Prostate gland (tissue), 2 donors: ENCODE data around the gene PRDM16.

ENCODE experiments used
- CTCF ChIP-seq, 4 experiments: fragments of 200-600 bp in 2 of 4; fragments of 450-650 bp in 2 of 4; sonication (generic) in 2 of 4; IDR thresholded peaks; 1 replicate in 3 of 4; 2 replicates in 1 of 4; pipeline ENCODE4 v1.5.1; 2016 to 2019; ENCODE audit warnings: antibody characterized with exemption in 4 of 4, mild to moderate bottlenecking in 2 of 4, moderate library complexity in 2 of 4
- POLR2AphosphoS5 ChIP-seq: sonication (generic); formaldehyde crosslinking; IDR thresholded peaks from one replicate; pipeline ENCODE4 v1.6.1; 2017; ENCODE audit warnings: antibody characterized with exemption

DNA sequence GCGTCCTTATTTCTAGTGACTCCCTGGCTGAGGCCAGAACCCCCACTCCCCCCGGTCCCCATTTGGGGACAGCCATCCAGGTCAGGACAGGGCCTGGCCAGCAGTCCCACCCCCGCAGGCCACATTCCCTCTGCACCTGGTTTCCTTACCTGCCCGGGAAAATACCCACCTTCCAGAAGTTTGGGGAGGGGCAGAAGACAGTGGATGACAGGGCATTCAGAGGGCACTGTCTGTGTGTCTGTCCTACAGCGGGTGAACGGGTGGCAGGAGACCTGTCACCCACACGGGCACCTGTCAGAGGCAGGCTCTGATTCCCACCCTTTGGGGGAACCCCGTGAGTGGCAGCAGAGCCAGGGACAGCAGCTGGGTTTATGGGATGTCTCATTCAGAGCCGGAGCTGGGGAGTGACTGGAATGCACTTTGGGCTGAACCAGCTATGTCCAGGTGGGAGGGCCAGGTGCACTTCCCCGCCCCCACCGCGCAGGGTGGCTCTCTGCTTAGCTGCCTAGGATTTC, 387.5 kb downstream of the PRDM16 start:
- TF ChIP-seq CTCF (IDR thresholded peaks at IDR 0.05) (no peak), POLR2AphosphoS5 (no peak)
